ENCODE measurements around the gene POLG. TPM values are rescaled to one million over a fixed set of nuclear protein-coding genes. Genes with fewer than 3 reads are reported as not detected.

Gene POLG
- polyA plus RNA-seq (47.9 and 62.9 TPM in 2 replicates), polyA minus RNA-seq (42.7 and 58.9 TPM in 2 replicates)

DNA sequence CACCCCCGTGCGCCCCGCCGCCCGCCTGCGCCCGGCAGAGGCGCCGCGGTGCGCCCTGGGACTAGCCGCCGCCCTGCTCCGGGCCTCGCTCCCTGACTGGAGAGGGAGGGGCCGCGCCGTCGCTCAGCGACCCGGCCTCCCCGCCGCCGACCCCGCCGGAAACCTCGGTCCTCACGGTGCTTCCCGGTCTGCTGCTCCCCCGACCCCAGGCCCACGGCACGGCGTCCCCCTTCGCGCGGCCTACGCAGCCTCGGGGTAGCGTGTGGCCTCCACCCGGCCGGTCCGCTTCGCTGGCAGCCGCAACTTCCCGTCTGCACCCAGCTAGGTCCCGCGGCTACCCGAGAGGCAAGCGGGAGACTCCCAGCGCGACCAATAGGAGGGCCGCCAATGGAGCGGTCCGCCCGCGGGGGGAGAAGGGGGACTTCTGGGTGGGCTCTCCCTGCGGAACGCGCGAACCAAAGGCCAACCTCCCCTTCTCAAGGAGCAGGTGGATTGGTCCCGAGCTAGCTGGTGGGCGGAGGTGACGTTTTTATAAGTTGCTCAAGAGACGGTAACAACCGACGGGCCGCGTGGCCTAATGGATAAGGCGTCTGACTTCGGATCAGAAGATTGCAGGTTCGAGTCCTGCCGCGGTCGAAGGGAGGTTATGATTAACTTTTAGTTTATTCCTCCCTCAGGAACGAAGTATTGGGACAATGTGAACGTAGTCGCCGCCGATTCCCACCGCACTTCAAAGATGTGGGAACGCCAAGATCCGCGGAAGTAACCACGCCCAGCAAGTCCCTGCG is at the start of gene POLG:
Gene POLG (minus strand): TSS at position 315 of the 788 bp plus-strand sequence. CDS start 1,070 bp downstream, outside the sequence.
- H3K9me2 ChIP-seq (ENCODE audit: insufficient read depth, low read length): no peaks in the 10 kb centered on the region
- TF ChIP-seq MXI1 (conservative IDR thresholded peaks at IDR 0.05; ENCODE audit: poor library complexity, severe bottlenecking) (peak; percentile 50), REST (IDR thresholded peaks at IDR 0.05; ENCODE audit: borderline replicate concordance) (peak; percentile 56), EP300 (conservative IDR thresholded peaks at IDR 0.05; ENCODE audit: poor library complexity, severe bottlenecking) (peak; percentile 65), EZH2 (IDR thresholded peaks at IDR 0.05; ENCODE audit: borderline replicate concordance, insufficient read depth, low read length, poor library complexity, severe bottlenecking) (no peak), POLR2AphosphoS5 (IDR thresholded peaks at IDR 0.05) (peak; percentile 96), RAD21 (conservative IDR thresholded peaks at IDR 0.05) (no peak), SMC3 (conservative IDR thresholded peaks at IDR 0.05; ENCODE audit: poor library complexity) (no peak), TAF1 (IDR thresholded peaks at IDR 0.05; ENCODE audit: low read depth) (peak; percentile 71)
- TF ChIP-seq, protein P1, sequence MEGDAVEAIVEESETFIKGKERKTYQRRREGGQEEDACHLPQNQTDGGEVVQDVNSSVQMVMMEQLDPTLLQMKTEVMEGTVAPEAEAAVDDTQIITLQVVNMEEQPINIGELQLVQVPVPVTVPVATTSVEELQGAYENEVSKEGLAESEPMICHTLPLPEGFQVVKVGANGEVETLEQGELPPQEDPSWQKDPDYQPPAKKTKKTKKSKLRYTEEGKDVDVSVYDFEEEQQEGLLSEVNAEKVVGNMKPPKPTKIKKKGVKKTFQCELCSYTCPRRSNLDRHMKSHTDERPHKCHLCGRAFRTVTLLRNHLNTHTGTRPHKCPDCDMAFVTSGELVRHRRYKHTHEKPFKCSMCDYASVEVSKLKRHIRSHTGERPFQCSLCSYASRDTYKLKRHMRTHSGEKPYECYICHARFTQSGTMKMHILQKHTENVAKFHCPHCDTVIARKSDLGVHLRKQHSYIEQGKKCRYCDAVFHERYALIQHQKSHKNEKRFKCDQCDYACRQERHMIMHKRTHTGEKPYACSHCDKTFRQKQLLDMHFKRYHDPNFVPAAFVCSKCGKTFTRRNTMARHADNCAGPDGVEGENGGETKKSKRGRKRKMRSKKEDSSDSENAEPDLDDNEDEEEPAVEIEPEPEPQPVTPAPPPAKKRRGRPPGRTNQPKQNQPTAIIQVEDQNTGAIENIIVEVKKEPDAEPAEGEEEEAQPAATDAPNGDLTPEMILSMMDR (IDR thresholded peaks at IDR 0.05; ENCODE audit: poor library complexity, severe bottlenecking): peak; percentile 10
- H3K36me3 ChIP-seq (ENCODE audit: insufficient read depth, low read length): peaks cover 6% of the 10 kb centered on the region
- peak within 1 kb of the TSS; percentile 73 for H3K4me2 ChIP-seq (ENCODE audit: low read length)
- H3F3A ChIP-seq (ENCODE audit: insufficient read depth, low read length, poor library complexity, severe bottlenecking): no peaks in the 10 kb centered on the region
- peak within 1 kb of the TSS; percentile 76 for H3K4me3 ChIP-seq (ENCODE audit: low read length)
- H3K27ac ChIP-seq (ENCODE audit: low read length): peak within 1 kb of the TSS; percentile 80
- H3K9ac ChIP-seq (ENCODE audit: low read length): peak within 1 kb of the TSS; percentile 78
- H3K9me3 ChIP-seq (ENCODE audit: low read length): no peaks in the 10 kb centered on the region
- peaks cover 3% of the 10 kb centered on the region for H4K20me1 ChIP-seq (ENCODE audit: insufficient read depth)
- H3K79me2 ChIP-seq (replicated peaks; ENCODE audit: insufficient read depth, low read length): peaks cover 16% of the 10 kb centered on the region
- no peaks in the 10 kb centered on the region for H3K27me3 ChIP-seq (ENCODE audit: insufficient read depth, low read depth, low read length)
- peak within 1 kb of the TSS; percentile 35 for H2AFZ ChIP-seq (ENCODE audit: low read depth, low read length)

DNA sequence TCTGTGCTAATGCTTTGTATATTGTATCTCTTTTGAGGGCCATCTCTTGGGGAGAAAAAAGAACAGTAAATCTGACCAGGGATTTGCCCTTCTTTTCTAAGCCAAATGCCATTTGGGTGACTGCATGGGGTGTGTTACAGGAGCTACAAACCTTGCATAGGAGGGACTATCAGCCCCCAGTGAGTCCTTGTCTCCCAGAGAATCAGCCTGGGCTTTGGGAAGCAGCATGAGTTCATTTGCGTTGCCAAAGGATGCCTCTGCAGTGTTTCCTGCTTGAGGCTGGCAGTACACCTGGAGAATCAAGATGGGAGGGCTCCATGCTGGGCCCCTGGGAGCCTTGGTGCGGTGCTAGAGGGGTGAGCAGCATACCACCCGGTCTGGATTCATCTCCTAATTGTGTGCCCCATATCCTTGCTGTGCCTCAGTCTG is 49.6 kb upstream of the POLG start:
- no peaks in the 10 kb centered on the region for H3K27me3 ChIP-seq (ENCODE audit: insufficient read depth, low read depth, low read length)
- peaks cover 3% of the 10 kb centered on the region for H3F3A ChIP-seq (ENCODE audit: insufficient read depth, low read length, poor library complexity, severe bottlenecking)
- H3K36me3 ChIP-seq (ENCODE audit: insufficient read depth, low read length): no peaks in the 10 kb centered on the region
- H3K4me3 ChIP-seq (ENCODE audit: low read length): no peak overlapping the region
- H2AFZ ChIP-seq (ENCODE audit: low read depth, low read length): no peak overlapping the region
- no peak overlapping the region for H3K4me2 ChIP-seq (ENCODE audit: low read length)
- TF ChIP-seq EZH2 (IDR thresholded peaks at IDR 0.05; ENCODE audit: borderline replicate concordance, insufficient read depth, low read length, poor library complexity, severe bottlenecking) (no peak), RAD21 (conservative IDR thresholded peaks at IDR 0.05) (no peak), EP300 (conservative IDR thresholded peaks at IDR 0.05; ENCODE audit: poor library complexity, severe bottlenecking) (no peak), POLR2AphosphoS5 (IDR thresholded peaks at IDR 0.05) (no peak)
- TF ChIP-seq, protein P1 (IDR thresholded peaks at IDR 0.05; ENCODE audit: poor library complexity, severe bottlenecking): no peak
- H3K9me2 ChIP-seq (ENCODE audit: insufficient read depth, low read length): no peaks in the 10 kb centered on the region
- H3K27ac ChIP-seq (ENCODE audit: low read length): no peak overlapping the region
- no peaks in the 10 kb centered on the region for H4K20me1 ChIP-seq (ENCODE audit: insufficient read depth)
- H3K79me2 ChIP-seq (replicated peaks; ENCODE audit: insufficient read depth, low read length): peaks cover 17% of the 10 kb centered on the region
- H3K9me3 ChIP-seq (ENCODE audit: low read length): no peaks in the 10 kb centered on the region
- no peak overlapping the region for H3K9ac ChIP-seq (ENCODE audit: low read length)

Data from neural cell (in vitro differentiated cells).